NCI-H2107 treated with DMSO at 0.1 percent for 48 hours (cell line): Measurements from ENCODE around the gene BMP2.

Source experiments
- DNase-seq: peaks from one replicate; lab custom pipeline; 2025; ENCODE audit not compliant: unreplicated experiment; lab: John Stamatoyannopoulos, UW

The BMP2 gene

GRCh38 chr20:6767126-6767535 lies 355 bp upstream of the BMP2 start:
- DNase-seq = no peak

DNA sequence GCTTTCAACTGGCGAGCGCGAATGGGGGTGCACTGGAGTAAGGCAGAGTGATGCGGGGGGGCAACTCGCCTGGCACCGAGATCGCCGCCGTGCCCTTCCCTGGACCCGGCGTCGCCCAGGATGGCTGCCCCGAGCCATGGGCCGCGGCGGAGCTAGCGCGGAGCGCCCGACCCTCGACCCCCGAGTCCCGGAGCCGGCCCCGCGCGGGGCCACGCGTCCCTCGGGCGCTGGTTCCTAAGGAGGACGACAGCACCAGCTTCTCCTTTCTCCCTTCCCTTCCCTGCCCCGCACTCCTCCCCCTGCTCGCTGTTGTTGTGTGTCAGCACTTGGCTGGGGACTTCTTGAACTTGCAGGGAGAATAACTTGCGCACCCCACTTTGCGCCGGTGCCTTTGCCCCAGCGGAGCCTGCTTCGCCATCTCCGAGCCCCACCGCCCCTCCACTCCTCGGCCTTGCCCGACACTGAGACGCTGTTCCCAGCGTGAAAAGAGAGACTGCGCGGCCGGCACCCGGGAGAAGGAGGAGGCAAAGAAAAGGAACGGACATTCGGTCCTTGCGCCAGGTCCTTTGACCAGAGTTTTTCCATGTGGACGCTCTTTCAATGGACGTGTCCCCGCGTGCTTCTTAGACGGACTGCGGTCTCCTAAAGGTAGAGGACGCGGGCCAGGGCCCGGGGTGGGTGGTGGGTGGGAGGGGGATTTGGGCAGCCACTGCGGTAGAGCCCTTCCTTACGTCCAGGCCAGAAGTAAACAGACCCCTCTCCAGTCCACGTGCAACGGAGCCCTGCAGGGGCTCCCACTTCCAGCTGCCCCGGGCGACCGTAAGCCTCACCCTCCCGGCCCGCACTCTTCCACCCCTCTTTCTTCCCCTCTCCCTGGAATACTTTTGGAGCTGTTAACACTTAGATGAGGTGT lies 998 bp downstream of the BMP2 start:
- DNase-seq = no peak

DNA sequence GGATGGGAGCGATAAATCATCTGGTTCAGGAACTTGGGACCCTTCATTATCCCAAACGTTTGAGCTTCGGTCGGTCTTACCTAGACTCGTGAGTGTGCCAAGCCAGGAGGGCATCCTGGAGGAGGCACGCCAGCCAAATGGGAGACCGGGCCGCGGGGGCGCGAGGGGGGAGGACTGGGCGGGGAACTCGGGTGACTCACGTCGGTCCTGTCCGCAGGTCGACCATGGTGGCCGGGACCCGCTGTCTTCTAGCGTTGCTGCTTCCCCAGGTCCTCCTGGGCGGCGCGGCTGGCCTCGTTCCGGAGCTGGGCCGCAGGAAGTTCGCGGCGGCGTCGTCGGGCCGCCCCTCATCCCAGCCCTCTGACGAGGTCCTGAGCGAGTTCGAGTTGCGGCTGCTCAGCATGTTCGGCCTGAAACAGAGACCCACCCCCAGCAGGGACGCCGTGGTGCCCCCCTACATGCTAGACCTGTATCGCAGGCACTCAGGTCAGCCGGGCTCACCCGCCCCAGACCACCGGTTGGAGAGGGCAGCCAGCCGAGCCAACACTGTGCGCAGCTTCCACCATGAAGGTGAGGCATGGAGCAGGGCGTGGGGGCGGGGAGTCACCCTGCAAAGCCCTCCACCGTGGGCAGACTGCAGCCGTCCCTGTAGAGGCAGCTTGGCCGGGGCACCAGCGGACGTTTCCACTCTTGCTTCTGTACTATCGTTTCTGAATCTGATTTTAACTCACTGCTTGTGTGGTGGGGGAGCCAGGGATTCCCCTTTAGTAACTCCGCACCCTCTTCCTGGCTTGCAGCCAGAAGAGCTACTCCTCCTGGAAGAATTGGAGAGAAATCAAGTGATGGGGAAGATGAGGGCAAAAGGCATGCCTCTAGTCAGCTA lies 2.7 kb downstream of the BMP2 start:
- DNase-seq = no peak

DNA sequence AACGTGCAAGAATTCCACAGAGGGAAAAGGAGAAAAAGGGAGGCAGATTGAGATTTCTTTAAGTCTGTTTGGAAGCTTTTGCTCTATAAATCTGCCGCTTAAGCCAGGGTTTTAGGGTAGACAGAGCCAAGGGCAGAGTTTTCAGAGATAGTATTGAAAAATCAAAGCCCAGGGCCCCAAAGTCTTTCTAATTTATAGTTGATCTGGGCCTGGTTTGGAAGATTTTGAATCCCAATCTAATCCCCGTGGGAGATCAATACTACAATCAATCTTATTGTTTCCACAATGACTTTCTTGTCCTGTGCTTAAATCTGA lies 3.3 kb downstream of the BMP2 start:
- no peak for DNase-seq

DNA sequence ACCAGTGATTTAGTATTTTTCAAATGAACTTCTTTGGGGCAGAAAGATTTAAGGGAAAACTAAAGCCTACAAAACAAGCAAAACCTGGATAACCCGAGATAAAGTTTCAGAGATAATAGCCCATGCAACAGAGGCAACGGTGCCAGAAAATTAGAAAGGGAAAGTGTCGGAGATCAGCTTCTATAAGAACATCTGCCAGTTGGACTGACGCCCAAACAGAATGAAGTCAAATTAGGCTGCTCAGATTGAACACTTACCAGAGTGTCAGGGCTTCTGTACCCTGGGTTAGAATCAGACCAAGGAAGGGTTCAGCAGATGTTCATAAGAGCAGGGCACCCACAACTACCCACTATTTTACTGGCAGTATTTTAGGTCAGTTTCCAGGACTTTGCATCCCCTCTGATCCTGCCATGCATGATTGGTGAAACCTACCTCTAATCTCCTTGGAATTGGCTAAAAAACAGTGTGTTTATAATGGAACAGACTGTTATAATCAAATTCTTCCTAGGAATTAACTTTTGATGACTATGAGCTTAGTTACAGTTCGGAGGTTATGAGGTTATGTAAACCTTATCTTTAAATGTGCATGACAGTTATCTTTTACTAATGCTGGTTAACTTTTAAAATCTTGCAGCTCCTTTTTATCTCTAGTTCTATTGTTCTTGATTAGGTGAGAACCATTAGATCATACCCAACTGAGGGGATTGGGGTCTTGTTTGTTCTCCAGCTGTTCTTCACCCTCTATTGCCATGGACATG lies 13.1 kb downstream of the BMP2 start:
- no peak for DNase-seq

DNA sequence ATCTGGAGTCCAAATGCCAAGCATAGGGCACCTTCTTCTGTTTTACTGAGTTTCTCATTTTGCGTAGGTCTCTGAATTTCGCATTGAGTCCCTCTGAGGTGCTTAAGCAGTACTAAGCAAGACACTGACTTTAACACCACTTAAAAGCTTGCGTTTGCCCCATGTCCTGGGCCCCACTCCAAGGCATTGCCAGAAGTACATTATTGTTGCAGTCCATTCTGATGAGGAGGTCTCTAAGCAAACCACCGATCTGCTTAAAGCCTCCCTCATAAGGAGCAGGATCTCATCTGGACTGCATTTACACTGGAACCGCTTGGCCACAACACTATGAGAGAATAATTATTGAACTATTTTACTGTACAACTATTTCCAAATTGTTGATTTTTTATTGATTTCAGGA lies 16.3 kb downstream of the BMP2 start:
- DNase-seq = no peak

GRCh38 chr20:6784210-6784631 lies 16.7 kb downstream of the BMP2 start:
- DNase-seq = no peak

DNA sequence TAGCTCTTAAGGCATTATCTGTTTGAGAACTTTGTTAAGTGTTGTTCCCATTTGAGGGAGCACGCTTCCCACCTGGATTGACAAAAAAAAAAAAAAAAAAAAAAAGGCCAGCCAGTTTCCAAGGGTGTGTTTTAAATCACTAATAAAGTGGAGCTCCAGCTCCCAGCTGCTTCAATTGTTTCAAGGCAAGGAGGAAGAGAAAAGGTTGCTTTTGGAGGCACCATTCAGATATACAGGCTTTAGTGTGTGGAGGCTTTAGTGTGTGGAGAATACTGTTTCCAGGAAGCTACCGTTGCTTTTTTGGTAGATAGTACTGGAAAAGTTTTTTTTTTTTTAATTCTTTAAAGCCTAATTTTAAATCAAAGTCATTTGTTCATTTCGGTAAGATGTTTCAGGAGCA lies 17.3 kb downstream of the BMP2 start:
- no peak for DNase-seq

- no peak for DNase-seq
These were observed 19.1 kb downstream of the BMP2 start for GRCh38 chr20:6786548-6786947.

DNA sequence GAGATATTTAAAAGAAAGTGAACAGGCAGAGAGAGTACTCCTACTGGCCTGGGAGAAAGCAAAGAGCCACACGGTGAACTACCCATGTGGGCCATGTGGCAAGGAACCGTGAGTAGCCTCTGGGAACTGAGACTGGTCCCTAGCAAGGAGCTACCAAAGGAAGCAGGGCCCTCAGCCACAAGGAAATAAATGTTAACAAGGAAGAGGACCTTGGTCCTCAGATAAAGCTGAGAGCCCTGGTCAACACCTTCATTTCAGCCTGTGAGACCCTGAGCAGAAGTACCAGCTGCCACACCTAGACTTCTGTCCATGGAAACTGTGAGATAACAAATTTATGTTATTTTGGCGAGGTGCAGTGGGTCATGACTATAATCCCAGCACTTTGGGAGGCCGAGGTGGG lies 25.3 kb downstream of the BMP2 start:
- DNase-seq = no peak

- no peak for DNase-seq
These were observed 34.7 kb downstream of the BMP2 start for GRCh38 chr20:6802227-6802626.

GRCh38 chr20:6806275-6806674 lies 38.8 kb downstream of the BMP2 start:
- DNase-seq = no peak

DNA sequence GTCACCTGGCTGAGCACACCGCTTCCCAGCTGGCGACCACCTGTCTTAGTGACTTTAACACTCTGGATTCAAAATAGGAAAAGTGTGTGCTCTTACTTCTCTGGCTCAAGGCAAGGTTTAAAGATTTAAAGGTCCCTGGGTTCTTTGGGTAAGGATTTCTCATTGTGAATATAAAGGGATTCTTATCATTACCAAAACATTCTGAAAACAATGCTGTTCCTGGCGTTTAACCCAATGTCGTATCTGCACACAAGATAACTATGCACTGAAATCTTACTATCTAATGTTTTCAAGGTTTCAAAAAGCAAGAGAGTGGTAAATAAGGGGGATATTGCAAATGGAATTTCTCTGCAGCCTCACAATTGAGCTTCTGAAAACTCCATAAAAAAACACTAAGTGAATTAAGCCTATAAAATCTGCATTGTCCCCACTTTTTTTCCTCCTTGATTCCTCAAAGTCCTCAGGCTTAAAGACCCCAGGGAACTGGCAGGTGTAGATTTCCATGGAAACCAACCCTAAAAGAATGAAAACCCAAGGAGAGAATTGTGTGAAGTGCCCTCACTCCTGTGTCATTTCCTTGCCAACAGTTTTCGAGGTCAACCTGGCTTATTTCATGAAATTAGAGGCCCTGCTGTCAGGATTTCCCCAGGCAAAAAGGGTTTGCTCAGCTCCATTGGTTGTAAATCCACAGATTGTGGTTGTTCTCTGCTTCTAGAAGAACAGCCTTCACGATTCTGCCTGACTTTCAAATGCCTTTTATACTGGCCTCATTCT lies 44.0 kb downstream of the BMP2 start:
- DNase-seq = no peak

- no peak for DNase-seq
These were observed 45.0 kb downstream of the BMP2 start for GRCh38 chr20:6812530-6812929.

GRCh38 chr20:6814945-6815344 lies 47.5 kb downstream of the BMP2 start:
- DNase-seq = no peak

DNA sequence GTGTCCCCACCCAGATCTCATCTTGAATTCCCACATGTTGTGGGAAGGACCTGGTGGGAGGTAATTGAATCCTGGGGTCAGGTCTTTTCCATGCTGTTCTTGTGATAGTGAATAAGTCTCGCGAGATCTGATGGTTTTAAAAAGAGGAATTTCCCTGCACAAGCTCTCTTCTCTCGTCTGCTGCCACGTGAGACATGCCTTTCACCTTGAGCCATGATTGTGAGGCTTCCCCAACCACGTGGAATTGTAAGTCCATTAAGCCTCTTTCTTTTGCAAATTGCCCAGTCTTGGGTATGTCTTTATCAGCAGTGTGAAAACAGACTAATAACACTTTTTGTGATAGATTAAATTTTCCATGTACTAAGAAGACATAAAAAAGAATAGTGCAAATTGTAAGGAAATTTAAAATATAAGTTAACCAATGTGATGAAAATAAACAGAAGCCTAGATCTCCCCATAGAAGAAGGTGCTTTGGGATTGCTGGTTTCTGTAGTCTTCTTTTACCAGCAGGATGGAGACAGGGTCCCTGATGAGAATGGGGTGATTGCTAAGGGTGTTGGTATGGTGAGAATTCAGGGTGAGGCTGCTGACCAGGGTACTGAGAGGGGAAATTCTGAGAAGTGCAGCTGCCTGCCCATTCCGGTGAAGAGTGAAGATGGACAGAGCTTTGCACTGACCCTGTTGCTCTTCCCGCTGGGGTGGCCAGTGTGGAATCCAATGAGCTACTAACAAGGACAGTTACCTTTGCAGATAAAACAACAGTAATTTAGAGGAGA lies 50.7 kb downstream of the BMP2 start:
- no peak for DNase-seq

DNA sequence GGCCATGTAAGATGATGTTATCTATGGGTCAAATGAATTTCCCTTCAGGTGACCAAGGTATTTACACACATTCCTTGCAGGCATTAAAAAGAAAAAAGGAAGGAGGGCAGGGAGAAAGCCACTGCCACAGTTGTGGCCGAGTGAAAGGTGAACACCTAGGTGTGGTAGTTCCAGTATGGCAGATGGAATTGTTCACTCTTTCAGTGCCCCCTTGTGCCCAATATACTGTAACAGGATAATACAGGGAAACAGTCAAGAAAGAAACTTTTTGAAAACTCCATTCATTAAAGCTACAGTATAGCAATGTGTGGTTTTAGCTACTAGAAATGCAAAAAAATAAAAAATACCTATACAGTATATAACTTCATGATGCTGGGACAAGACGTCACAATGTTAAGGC lies 52.1 kb downstream of the BMP2 start:
- no peak for DNase-seq

GRCh38 chr20:6824401-6824800 lies 56.9 kb downstream of the BMP2 start:
- no peak for DNase-seq

GRCh38 chr20:6827472-6827871 lies 60.0 kb downstream of the BMP2 start:
- no peak for DNase-seq
